Measurements from ENCODE around the gene SGCD.

GRCh38 chr5:156432830-156433105 is 105.8 kb downstream of the SGCD start:
- TF ChIP-seq, protein P1, sequence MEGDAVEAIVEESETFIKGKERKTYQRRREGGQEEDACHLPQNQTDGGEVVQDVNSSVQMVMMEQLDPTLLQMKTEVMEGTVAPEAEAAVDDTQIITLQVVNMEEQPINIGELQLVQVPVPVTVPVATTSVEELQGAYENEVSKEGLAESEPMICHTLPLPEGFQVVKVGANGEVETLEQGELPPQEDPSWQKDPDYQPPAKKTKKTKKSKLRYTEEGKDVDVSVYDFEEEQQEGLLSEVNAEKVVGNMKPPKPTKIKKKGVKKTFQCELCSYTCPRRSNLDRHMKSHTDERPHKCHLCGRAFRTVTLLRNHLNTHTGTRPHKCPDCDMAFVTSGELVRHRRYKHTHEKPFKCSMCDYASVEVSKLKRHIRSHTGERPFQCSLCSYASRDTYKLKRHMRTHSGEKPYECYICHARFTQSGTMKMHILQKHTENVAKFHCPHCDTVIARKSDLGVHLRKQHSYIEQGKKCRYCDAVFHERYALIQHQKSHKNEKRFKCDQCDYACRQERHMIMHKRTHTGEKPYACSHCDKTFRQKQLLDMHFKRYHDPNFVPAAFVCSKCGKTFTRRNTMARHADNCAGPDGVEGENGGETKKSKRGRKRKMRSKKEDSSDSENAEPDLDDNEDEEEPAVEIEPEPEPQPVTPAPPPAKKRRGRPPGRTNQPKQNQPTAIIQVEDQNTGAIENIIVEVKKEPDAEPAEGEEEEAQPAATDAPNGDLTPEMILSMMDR (IDR thresholded peaks at IDR 0.05) = no peak
- no peak for TF ChIP-seq POLR2AphosphoS5 (IDR thresholded peaks at IDR 0.05)
- TF ChIP-seq EP300 (IDR thresholded peaks at IDR 0.05) = no peak

All from stomach (tissue), 4 donors.